ENCODE data around the gene ARHGEF39.
A peak's percentile ranks its signal among the peaks of the same experiment; 100 is the strongest.

ARHGEF39 gene

DNA sequence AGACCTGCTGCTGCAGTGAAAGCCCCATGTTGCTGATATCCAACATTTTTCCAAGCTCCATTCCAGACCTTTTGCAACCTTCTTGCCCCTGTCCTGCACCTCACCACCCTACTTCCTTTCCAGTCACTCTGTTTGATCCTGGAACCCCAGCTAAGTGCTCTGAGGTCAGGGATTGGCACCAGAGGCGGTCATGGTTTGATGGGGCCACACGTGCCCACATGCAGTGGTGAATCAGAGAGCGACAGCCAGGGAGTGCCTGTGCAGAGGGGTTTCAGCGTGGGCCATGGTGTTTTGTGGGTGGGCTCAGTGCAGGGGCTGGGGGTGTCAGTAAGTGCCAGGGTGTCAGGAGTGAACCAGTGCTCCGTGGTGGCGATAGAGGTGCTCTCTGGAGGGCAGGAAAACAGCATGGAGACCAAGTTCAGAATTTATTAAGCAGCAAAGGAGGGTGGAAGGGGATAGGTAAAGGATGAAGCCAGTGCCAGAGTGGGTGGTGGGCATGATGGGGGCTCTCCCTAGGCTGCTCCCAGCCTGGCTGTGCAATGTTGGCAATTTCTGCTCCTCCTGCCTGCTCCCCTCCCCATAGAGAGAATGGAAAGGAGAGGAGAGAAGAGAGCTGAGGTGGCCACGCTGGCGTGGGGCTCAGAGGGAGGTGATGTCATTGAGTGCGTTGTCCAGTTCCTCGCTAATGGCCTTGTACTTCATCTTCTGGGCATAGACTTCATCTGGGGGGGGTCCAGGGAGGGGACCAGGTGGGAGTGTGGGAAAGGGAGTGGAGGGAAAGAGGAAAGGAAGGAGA, 17.7 kb upstream of the ARHGEF39 start:
- peak overlapping the region; percentile 8; the same call in 1 of the 2 replicates for H3K4me3 ChIP-seq (ENCODE audit: low read depth, low read length)
- CTCF ChIA-PET = interaction anchor here (1.1 to 5.2 kb wide), 6 partner anchors 9 to 49 kb away, joined by 3 to 35 read pairs (median 4); partner anchors contain the start of genes ARHGEF39, CA9 and TLN1
- POLR2A ChIA-PET = interaction anchor here (0.6 to 15.8 kb wide), 10 partner anchors 7 to 234 kb away, joined by 3 to 325 read pairs (median 4); partner anchors contain the start of genes CA9, CCDC107, CREB3 and RMRP
- DNase-seq (ENCODE audit: low read depth, low spot score) = no peak
- TF ChIP-seq, protein P1, sequence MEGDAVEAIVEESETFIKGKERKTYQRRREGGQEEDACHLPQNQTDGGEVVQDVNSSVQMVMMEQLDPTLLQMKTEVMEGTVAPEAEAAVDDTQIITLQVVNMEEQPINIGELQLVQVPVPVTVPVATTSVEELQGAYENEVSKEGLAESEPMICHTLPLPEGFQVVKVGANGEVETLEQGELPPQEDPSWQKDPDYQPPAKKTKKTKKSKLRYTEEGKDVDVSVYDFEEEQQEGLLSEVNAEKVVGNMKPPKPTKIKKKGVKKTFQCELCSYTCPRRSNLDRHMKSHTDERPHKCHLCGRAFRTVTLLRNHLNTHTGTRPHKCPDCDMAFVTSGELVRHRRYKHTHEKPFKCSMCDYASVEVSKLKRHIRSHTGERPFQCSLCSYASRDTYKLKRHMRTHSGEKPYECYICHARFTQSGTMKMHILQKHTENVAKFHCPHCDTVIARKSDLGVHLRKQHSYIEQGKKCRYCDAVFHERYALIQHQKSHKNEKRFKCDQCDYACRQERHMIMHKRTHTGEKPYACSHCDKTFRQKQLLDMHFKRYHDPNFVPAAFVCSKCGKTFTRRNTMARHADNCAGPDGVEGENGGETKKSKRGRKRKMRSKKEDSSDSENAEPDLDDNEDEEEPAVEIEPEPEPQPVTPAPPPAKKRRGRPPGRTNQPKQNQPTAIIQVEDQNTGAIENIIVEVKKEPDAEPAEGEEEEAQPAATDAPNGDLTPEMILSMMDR (IDR thresholded peaks at IDR 0.05; ENCODE audit: insufficient read depth, low read length, missing control alignments) = no peak

DNA sequence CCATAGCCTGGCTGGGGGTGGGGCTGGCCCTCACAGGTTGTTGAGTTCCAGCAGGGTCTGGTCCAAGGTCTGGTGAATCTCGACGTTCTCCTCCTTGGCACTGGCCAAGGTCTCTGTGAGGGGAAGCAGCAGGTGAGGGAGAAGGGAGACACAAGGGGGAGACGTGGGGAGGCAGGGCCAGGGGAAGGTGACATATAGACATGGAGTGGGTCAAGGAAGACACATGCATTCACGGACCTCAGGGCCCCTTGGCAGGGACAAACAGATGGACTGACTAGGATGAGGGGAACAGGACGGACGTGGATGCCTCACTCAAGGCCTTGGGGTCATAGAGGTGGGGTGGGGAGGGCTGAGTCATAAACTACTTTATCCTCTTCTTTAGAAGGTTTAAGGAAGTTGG, 17.1 kb upstream of the ARHGEF39 start:
- H3K4me3 ChIP-seq (ENCODE audit: low read depth, low read length) = no peak overlapping the region
- ChIA-PET POLR2A (interaction anchor here (0.7 to 5.3 kb wide), 2 partner anchors 8 to 50 kb away, joined by 3 to 68 read pairs; partner anchors contain the start of genes TLN1 and TPM2), CTCF (interaction anchor here (2.7 to 5.2 kb wide), 2 partner anchors 14 to 19 kb away, joined by 10 to 35 read pairs; partner anchors contain the start of gene ARHGEF39)
- TF ChIP-seq, protein P1 (IDR thresholded peaks at IDR 0.05; ENCODE audit: insufficient read depth, low read length, missing control alignments) = no peak
- no peak for DNase-seq (ENCODE audit: low read depth, low spot score)

DNA sequence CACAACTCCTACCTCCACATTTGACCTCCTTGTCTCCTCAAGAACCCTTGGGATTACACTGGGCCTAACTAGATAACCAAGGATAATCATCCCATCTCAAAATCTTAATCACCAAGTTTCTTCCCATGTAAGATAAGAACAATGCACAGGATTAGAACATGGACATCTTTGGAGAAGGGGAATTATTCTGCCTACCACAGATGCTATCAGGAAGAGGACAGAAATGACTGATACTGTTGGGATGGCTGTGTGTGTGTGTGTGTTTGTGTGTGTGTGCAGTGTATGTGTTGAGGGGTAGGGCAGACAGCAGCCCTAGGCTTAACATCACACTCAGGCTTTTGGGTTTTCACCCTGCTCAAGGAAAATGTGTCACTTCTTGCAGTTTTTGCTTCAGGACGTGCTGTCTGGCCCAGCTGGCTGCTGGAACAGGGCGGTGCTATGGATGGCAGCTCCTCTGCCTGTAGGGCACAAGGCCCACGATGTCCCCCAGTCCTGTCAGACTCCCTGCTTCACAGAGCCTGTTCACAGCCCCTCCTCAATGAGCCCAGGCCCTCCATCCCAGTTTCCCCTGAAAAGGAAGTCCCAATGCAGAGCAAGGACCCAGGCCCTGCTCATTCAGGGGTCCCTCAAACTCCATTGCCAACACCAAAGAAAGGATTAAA, 16.5 kb upstream of the ARHGEF39 start:
- ChIA-PET CTCF (no interaction called here), POLR2A (interaction anchor here (1.5 to 5.3 kb wide), 4 partner anchors 8 to 72 kb away, joined by 4 to 68 read pairs (median 10); partner anchors contain the start of gene TPM2)
- H3K4me3 ChIP-seq (ENCODE audit: low read depth, low read length) = no peak overlapping the region
- no peak for DNase-seq (ENCODE audit: low read depth, low spot score)
- TF ChIP-seq, protein P1 (IDR thresholded peaks at IDR 0.05; ENCODE audit: insufficient read depth, low read length, missing control alignments) = no peak

DNA sequence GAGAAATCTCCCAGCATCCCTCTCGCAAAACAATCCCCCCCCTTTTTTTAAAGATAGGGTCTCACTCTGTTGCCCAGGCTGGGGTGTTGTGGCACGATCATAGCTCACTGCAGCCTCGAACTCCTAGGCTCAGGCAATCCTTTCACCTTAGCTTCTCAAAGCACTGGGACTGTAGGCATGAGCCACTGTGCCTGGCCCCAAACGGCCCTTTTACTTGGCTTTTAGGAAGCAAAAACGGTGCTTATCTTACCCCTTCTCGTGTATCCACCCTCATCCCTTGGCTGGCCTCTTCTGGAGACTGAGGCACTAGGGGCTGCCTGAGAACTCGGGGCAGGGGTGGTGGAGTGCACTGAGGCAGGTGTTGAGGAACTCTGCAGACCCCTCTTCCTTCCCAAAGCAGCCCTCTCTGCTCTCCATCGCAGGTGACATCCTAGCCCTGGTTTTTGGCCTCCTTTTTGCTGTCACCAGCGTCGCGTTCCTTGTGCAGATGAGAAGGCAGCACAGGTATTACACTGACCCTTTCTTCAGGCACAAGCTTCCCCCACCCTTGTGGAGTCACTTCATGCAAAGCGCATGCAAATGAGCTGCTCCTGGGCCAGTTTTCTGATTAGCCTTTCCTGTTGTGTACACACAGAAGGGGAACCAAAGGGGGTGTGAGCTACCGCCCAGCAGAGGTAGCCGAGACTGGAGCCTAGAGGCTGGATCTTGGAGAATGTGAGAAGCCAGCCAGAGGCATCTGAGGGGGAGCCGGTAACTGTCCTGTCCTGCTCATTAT, 15.5 kb upstream of the ARHGEF39 start:
- TF ChIP-seq, protein P1 (IDR thresholded peaks at IDR 0.05; ENCODE audit: insufficient read depth, low read length, missing control alignments) = no peak
- no peak overlapping the region for H3K4me3 ChIP-seq (ENCODE audit: low read depth, low read length)
- no peak for DNase-seq (ENCODE audit: low read depth, low spot score)
- POLR2A ChIA-PET = interaction anchor here (0.6 to 5.3 kb wide), 12 partner anchors 9 to 191 kb away, joined by 3 to 68 read pairs (median 4); partner anchors contain the start of genes ARHGEF39, CCDC107, CREB3 and RUSC2
- CTCF ChIA-PET = interaction anchor here (1.3 to 1.7 kb wide), 3 partner anchors 15 to 19 kb away, joined by 5 to 6 read pairs (median 5); partner anchors contain the start of gene ARHGEF39

DNA sequence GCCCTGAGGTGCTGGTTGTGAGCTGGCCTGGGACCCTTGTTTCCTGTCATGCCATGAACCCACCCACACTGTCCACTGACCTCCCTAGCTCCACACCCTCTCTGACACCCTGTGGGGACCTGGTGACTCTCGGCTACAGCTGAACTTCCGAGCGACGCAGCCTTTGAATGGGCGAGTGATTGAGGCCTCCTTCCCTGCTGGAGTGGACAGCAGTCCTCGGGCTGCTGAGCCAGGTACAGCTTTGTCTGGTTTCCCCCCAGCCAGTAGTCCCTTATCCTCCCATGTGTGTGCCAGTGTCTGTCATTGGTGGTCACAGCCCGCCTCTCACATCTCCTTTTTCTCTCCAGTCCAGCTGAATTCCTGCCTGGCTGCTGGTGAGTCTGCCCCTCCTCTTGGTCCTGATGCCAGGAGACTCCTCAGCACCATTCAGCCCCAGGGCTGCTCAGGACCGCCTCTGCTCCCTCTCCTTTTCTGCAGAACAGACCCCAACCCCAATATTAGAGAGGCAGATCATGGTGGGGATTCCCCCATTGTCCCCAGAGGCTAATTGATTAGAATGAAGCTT, 14.9 kb upstream of the ARHGEF39 start:
- no peak for DNase-seq (ENCODE audit: low read depth, low spot score)
- ChIA-PET CTCF (interaction anchor here (1.3 to 1.7 kb wide), 3 partner anchors 14 to 18 kb away, joined by 5 to 6 read pairs (median 5); partner anchors contain the start of gene ARHGEF39), POLR2A (interaction anchor here (0.6 to 5.3 kb wide), 13 partner anchors 10 to 190 kb away, joined by 3 to 68 read pairs (median 4); partner anchors contain the start of genes ARHGEF39, CCDC107, CREB3 and RUSC2)
- no peak overlapping the region for H3K4me3 ChIP-seq (ENCODE audit: low read depth, low read length)
- TF ChIP-seq, protein P1 (IDR thresholded peaks at IDR 0.05; ENCODE audit: insufficient read depth, low read length, missing control alignments) = no peak

Data from AG04449 (cell line).